GM18505 (cell line): Measurements from ENCODE around the gene DGCR2.
"Not testable (repeated sequence)": the region's sequence is repeated elsewhere in the genome, so short reads cannot be mapped to it uniquely, and the experiment has no call there.

Experiments used
- ATAC-seq: cut with Tn5 transposase; IDR thresholded peaks from one replicate; pipeline ENCODE4 v1.9.1; 2021; ENCODE audit not compliant: unreplicated experiment
- POLR2A ChIP-seq: IDR thresholded peaks from 4 replicates; pipeline ENCODE4 v1.6.1; 2011; ENCODE audit warnings: borderline replicate concordance; ENCODE audit not compliant: insufficient read depth, insufficient read length; ENCODE audit errors: extremely low read depth

The DGCR2 gene

DNA sequence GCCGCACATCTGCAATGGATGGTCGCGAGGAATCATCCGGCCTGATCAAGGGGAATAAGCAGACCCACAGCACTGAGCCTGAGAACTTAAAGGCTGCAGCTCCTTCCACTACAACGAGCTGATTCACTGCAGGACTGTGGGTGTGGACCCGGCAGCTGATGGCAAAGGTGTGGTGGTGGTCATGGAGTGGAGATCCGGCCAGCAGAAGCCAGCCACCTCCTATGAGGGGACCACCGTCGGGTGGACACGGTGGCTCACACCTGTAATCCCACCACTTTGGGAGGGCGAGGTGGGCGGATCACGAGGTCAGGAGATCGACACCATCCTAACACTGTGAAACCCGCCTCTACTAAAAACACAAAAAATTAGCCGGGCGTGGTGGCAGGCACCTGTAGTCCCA is 66.4 kb downstream of the DGCR2 start:
- no peak for TF ChIP-seq POLR2A
- no peak for ATAC-seq

DNA sequence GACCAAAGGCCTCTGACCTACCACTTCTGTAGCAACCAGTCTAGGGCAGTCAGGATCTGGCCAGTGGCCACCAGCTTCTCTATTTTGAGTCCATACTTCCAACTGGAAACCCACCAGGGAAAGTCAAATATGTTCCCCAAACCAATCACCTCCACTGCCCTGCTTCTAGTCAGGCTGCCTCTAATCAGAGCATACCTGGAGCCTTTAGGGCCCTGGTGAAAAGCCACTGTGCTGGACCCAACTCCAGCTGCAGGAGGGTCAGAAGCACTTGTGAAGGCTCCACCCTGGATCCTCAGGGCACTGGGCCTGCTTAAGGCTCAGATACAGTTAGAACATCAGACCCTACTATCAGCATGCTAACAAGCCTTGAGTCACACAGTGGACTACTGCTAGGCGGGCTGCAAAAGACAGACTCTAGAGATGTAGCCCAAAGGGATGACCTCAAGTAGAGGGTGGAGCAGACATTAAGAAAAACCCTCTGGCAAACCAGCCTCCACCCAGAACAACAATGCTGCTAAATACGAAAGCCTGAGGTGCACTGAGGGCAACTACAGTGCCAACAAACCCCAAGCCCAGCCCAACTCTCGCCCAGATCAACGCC is 69.2 kb downstream of the DGCR2 start:
- TF ChIP-seq POLR2A: no peak
- ATAC-seq: no peak

DNA sequence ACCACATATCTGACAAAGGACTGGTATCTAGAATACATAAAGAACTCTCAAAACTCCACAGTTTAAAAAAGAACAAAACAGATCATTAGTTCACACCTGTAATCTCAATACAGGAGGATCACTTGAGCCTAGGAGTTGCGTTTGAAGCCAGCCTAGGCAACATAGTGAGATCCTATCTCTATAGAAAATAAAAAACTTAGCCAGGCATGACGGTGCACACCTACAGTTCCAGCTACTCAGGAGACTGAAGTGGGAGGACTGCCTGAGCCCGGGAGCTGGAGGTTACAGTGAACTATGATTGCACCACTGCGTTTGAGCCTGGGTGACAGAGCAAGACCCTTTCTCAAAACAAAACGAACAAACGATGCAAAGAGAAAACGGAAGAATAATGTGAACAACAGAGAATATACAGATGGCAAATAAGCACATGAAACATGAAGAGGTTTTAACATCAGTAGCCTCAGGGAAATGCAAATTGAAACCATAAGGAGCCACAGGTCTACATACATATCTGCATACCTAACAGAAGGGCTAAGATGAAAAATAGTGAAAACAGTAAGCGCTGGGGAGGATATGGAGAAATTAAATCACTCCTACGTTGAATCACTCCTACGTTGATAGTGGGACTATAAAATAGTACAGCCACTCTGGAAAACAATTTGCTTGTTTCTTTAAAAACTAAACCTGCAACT is 70.7 kb downstream of the DGCR2 start:
- no peak for ATAC-seq
- no peak for TF ChIP-seq POLR2A

DNA sequence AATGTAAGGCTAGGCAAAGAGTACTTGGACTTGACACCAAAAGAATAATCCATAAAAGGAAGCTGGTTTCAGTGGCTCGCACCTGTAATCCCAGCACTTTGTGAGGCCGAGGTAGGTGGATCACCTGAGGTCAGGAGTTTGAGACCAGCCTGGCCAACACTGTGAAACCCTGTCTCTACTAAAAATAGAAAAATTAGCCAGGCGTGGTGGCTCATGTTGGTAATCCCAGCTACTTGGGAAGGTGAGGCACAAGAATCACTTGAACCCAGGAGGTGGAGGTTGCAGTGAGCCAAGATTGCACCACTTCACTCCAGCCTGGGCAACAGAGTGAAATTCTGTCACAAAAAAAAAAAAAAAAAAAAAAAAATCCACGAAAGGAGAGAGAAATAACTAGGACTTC is 71.4 kb downstream of the DGCR2 start:
- not testable (repeated sequence) for ATAC-seq

DNA sequence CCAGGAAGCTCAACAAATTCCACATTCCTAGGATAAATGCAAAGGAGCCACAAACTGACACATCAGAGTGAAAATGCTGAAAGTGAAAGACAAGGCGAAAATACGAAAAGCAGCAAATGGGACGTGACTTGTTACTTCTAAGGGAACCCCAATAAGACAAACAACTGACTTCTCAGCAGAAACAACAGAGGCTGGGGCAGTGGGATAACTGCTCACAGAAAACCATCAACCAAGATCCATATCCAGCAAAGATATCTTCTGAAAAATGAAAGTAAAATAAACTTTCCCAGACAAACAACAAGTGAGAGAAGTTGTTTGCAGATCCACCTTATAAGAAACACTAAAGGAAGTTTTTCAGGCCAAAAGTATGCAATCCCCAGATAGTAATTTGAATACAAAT is 72.1 kb downstream of the DGCR2 start:
- no peak for ATAC-seq
- no peak for TF ChIP-seq POLR2A

DNA sequence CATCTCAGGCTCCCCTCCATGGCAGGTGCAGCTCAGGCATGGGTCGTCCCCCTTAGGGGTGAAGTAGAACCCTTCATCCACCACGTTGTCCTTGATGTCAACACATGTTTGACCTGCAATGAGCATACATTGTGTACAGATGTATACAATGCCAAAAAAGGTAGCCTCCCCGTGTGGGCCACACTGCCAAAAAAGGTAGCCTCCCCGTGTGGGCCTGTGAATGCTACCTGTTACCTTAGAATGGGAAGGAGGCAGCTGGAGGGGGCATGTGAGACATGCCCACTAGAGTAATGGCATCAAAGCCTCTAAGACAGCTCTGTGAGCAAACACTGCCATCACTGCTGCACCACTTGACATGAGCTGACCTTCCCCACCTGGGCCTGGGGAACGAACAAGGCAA is 73.7 kb downstream of the DGCR2 start:
- ATAC-seq: no peak
- no peak for TF ChIP-seq POLR2A

DNA sequence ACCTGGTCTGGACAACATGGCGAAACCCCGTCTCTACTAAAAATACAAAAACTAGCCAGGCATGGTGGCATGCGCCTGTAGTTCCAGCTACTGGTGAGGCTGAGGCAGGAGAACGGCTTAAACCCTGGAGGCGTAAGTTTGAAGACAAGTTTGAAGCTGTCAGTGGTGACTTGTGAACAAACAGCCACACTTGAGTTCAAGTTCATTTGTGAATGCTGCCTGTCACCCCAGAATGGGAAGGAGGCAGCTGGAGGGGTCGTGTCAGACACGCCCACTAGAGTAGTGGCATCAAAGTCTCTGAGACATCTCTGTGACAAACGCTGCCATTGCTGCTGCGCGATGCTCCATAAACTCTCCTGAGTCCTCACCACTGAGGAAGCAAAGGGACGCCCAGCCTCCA is 74.2 kb downstream of the DGCR2 start:
- no peak for TF ChIP-seq POLR2A

DNA sequence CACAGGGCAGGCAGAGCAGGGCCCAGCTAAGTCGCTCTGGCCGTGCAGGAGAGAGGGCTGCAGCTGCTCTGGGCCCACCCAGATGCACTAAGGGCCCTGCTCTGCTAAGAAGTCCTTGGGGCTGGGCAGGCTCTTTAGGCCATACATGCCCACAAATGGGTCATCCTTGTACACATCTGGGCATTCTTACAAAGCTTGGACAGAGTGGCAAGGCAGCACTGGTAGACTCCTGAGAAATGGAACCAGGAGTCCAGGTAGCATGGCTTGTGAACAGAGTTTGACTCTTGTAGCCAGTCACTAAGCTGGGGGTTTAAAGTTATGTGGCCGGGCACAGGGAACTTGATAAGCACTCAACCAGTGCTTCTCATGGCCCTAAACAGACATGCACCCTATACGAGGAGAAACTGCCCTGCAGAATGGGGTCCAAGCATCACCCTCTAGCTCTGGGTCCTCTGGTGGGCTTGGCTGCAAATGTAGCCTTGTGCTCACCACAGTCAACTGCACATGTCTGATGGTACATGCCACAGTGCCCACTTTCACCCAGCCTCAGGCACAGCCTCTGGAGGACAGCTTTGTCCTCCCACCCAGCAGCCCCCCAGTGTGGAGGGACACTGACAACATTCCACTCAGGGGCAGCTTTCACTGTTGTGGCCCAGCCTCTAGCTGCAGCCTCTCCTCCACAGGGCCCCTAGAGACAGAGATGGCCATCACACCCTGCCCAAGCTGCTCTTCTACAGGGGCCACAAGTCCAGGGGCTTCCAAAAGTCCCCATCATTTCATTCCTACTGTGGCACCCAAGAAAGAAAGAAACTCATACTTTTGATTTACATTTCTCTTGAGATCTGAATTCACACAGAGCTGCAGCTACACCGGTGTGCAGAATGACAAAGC is 75.2 kb downstream of the DGCR2 start:
- no peak for ATAC-seq
- TF ChIP-seq POLR2A: no peak

More for the DNA sequence above, 74.2 kb downstream of the DGCR2 start:
- ATAC-seq: no peak

DNA sequence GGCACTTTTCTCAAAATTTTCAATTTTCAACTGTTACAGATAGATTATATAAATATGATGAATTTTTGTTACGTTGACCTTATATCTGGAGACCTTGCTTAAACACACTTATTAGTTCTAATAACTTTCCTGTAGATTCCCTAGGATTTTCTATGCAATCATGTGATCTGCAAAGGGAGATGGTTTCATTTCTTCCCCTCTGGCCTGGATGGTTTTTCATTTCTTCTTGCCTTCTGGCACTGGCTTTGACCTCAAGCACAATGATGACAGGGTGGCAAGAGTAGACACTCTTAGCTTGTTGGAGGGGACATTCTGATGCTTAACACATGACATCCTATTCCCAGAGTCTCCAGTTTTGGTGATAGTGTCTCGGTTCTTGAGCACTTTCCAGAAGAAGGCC is 75.9 kb downstream of the DGCR2 start:
- TF ChIP-seq POLR2A: no peak
- no peak for ATAC-seq

DNA sequence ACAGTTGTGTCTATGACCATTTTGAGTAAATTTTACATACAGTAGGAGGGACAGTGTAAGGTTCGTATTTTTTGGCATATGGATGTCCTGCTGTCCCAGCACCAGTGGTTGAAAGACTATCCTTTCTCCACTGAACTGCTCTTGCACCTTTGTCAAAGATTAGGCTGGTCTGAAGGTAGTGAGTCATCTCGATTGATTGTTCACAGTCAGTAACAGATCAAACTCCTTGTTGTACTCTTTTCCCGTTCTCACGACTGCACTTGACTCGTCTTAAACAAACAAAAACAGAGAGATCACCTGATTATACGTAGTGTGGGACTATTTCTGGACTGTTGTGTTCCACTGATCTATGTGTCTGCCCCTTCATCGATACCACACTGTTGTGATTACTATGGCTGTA is 77.1 kb downstream of the DGCR2 start:
- TF ChIP-seq POLR2A: no peak
- no peak for ATAC-seq

DNA sequence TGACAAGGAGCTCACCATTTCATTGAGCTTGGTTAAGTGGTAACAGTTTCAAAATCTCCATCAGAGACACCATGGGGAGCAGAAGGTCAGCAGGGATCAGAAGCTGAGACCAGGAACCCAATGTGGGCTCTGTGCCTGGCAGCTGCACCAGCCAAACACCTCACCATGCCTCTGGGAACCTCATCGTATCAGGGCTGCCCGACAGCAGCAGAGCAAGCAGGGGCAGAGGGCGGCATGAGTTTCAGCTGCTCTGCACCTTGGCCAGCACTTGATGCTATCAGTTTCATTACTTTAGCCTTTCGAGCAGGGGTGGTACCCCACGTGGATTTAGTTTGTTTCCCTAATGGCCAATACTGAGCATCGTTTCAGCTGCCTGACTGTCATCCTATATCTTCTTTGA is 77.8 kb downstream of the DGCR2 start:
- no peak for TF ChIP-seq POLR2A
- no peak for ATAC-seq

DNA sequence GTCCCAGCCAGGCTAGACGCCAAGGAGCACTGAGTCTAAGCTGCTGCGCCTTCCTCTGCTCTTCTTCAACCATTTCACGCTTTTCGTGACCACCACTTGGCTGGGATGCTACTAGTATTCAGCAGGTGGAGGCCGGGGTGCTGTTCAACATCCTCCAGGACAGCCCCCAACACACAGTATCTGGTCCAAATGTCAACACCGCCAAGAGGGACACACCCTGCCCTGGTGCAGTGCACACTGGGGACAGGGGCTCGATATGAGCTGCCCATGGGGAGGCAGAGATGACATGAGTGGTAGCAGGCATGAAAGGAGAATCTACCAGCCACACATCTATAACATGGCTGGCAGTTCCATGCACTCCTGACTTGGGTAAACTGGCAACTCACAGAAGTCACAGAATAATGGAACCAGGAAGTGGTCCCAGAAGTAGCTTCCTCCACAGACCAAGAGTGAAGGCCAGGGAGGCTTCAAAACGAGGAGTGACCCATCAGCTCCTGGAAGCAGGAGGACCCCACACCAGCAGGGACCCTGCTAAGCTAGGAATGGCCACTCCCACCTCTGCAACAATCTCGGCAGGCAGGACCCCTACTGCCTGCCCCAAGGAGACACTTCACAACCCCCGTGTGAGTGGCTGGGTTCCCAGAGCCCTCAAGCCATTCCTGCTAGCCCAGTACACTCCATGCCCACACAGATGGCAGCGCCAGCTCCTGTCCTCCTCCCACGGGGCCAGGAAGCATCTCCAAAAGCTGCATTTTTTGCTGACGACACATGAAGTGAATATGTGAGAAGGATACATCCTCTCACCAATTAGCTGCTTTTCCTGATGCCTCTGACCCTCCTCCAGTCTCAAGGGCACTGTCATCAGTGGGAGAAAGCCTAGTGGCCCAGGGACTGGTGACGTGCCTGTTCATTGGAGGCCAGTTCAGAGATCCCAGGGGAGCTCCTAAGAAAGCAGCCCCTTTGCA is 78.8 kb downstream of the DGCR2 start:
- no peak for TF ChIP-seq POLR2A

DNA sequence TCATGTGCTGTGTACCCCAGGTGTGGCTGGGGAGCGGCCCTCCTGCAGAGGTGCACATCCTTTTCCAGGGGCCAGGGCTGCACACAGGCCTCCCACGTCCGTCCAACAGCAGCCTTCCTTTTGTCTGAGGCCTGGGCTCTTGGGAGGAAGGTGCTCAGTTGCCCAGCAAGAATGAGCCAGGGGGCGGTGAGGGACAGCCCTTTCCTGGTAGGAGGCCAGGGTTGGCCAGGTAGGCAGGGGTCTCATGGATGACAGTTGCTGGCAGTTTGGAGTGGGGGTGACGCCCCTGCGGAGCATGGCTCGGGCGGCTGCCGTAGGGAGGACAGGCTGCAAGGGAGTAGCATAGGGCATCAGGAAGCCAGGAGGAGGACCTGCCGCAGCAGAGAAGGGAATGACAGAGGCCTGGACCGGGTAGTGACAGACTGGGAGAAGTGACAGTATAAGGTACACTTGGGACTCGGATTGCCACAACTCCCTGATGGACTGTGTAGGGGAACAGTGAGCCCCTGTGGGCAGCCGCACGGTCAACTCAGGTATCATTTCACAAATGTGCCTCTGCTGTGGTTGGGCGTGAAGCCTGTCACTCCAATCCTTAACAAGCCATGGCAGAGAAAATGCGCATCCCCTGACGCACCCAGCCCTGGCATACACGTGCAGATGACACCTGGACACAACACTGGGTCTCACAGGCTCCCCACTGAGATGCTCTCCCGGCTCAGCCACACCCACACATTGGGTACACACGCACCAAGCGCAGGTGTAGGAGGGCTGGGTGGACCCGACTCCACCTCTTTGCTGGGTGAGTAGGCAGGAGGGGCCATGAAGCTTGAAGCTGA is 79.7 kb downstream of the DGCR2 start:
- ATAC-seq: no peak
- no peak for TF ChIP-seq POLR2A

More for the DNA sequence above, 78.8 kb downstream of the DGCR2 start:
- ATAC-seq: no peak

DNA sequence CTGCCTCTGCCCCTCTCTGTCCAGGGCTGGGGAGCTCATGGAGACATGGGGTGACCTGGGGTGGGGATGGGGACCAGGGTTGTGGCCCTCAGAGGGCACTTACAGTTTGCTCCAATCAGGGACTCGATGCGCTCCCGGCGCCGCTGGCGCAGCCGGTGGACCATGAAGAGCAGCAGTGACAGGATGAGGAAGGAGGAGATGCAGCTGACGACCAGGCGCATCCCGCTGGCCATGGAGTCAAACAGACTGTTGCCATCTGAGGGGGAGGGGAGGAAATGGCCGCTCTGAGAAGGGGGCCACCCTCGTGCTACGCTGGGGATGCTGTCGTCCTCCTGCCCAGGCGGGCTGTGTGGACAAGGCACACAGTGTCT is 80.5 kb downstream of the DGCR2 start:
- no peak for ATAC-seq
- no peak for TF ChIP-seq POLR2A
